B cell (primary cell): ENCODE data around the gene ZBTB16. TPM values are rescaled to one million over a fixed set of nuclear protein-coding genes. Genes with fewer than 3 reads are reported as not detected.

ENCODE experiments used
- ATAC-seq: fragments of 200-7000 bp; cut with Tn5 transposase; one replicate; pipeline ENCODE4 v1.10.0; 2021; ENCODE audit warnings: low read depth, mild to moderate bottlenecking, moderate number of reproducible peaks, moderate library complexity
- CTCF ChIA-PET: fragments of 350-600 bp; sonication (Branson Sonifier 250); formaldehyde crosslinking; loops from one replicate; lab custom pipeline; 2021; ENCODE audit warnings: antibody characterized with exemption, inconsistent platforms; lab: Charles Lee
- POLR2A ChIA-PET: fragments of 350-600 bp; sonication (Branson Sonifier 250); formaldehyde crosslinking; loops from one replicate; lab custom pipeline; 2021; ENCODE audit warnings: antibody characterized with exemption; lab: Charles Lee
- DNase-seq: peaks from one replicate; pipeline ENCODE4 v3.0.0; 2013
- H2AFZ ChIP-seq: 2 replicates; pipeline ENCODE4 v1.6.1; 2012; ENCODE audit warnings: mild to moderate bottlenecking, low read depth, low read length; ENCODE audit not compliant: insufficient read depth, poor library complexity, severe bottlenecking
- H3K27ac ChIP-seq, 2 donors: 1 replicate in 1 of 2; 2 replicates in 1 of 2; pipeline ENCODE4 v1.5.1; 2012 to 2013; ENCODE audit warnings: low read length in 2 of 2, mild to moderate bottlenecking in 2 of 2, moderate library complexity in 1 of 2
- H3K27me3 ChIP-seq, 4 experiments: fragments of 200-600 bp in 1 of 4; sonication (generic) in 1 of 4; replicated peaks in 1 of 4; 1 replicate in 2 of 4; 2 replicates in 2 of 4; pipeline versions ENCODE4 v1.6.1 to v1.7.0; 2013 to 2016; ENCODE audit warnings: low read length in 3 of 4, mild to moderate bottlenecking in 2 of 4, mixed read lengths in 1 of 4, moderate library complexity in 1 of 4; ENCODE audit not compliant: insufficient read depth in 4 of 4, control insufficient read depth in 3 of 4; ENCODE audit errors: control extremely low read depth in 1 of 4
- H3K36me3 ChIP-seq, 2 experiments: replicated peaks in 1 of 2; 1 replicate in 1 of 2; 2 replicates in 1 of 2; pipeline versions ENCODE4 v1.6.1 to v1.7.1; 2013; ENCODE audit warnings: low read length in 1 of 2; ENCODE audit not compliant: insufficient read depth in 2 of 2, control insufficient read depth in 1 of 2; ENCODE audit errors: control extremely low read depth in 1 of 2, extremely low read depth in 1 of 2
- H3K4me1 ChIP-seq, 2 donors: fragments of 200-600 bp in 1 of 2; sonication (generic) in 1 of 2; 1 replicate in 1 of 2; 2 replicates in 1 of 2; pipeline versions ENCODE4 v1.5.1 to v1.6.1; 2013 to 2017; ENCODE audit warnings: low read length in 2 of 2; ENCODE audit not compliant: control insufficient read depth in 2 of 2, insufficient read depth in 2 of 2
- H3K4me2 ChIP-seq: replicated peaks from 2 replicates; pipeline ENCODE3; 2012; ENCODE audit warnings: mild to moderate bottlenecking, low read depth, low read length; ENCODE audit not compliant: poor library complexity, severe bottlenecking
- H3K4me3 ChIP-seq, 5 experiments: fragments of 200-600 bp in 1 of 5; sonication (generic) in 1 of 5; 1 replicate in 3 of 5; 2 replicates in 2 of 5; pipeline versions ENCODE4 v1.5.1 to v1.7.0; 2011 to 2016; ENCODE audit warnings: low read length in 4 of 5, mild to moderate bottlenecking in 4 of 5, low read depth in 2 of 5, control low read depth in 1 of 5, moderate library complexity in 1 of 5; ENCODE audit not compliant: insufficient read depth in 1 of 5; ENCODE audit errors: control extremely low read depth in 1 of 5, extremely low read depth in 1 of 5
- H3K79me2 ChIP-seq: fragments of 200-600 bp; sonication (generic); one replicate; pipeline ENCODE4 v1.6.0; 2016; ENCODE audit warnings: low read length; ENCODE audit not compliant: control insufficient read depth, insufficient read depth
- H3K9ac ChIP-seq: fragments of 200-600 bp; sonication (generic); 2 replicates; pipeline ENCODE4 v1.6.1; 2017; ENCODE audit warnings: mild to moderate bottlenecking, low read length, moderate library complexity
- H3K9me3 ChIP-seq, 3 donors: one replicate each; pipeline versions ENCODE4 v1.6.1 to v1.7.1; 2013; ENCODE audit warnings: low read length in 2 of 3; ENCODE audit not compliant: control insufficient read depth in 2 of 3, insufficient read depth in 1 of 3; ENCODE audit errors: control extremely low read depth in 1 of 3
- H4K20me1 ChIP-seq: 2 replicates; pipeline ENCODE4 v1.6.0; 2012; ENCODE audit warnings: mild to moderate bottlenecking, low read length; ENCODE audit not compliant: insufficient read depth, control insufficient read depth, poor library complexity, severe bottlenecking
- H3K27ac Mint-ChIP-seq: one replicate; pipeline ENCODE4 v1.8.0; 2021; ENCODE audit warnings: mixed read lengths
- H3K27me3 Mint-ChIP-seq: one replicate; pipeline ENCODE4 v1.8.0; 2021; ENCODE audit warnings: mixed read lengths
- H3K4me1 Mint-ChIP-seq: one replicate; pipeline ENCODE4 v1.8.0; 2021; ENCODE audit warnings: mixed read lengths
- H3K4me3 Mint-ChIP-seq: one replicate; pipeline ENCODE4 v1.8.0; 2021; ENCODE audit warnings: mixed read lengths
- H3K9me3 Mint-ChIP-seq: one replicate; pipeline ENCODE4 v1.8.0; 2022; ENCODE audit warnings: mixed read lengths; ENCODE audit not compliant: insufficient read depth
- EZH2 ChIP-seq: IDR thresholded peaks from 2 replicates; pipeline ENCODE4 v1.6.1; 2012; ENCODE audit warnings: borderline replicate concordance, low read depth, mild to moderate bottlenecking, moderate library complexity, low read length; ENCODE audit not compliant: insufficient read depth, poor library complexity, severe bottlenecking
- WGBS: methylation state at CpG from one replicate; pipeline ENCODE4 v1.1.5; 2013; ENCODE audit warnings: missing lambda C conversion rate; ENCODE audit not compliant: insufficient coverage; 5-methylcytosine and 5-hydroxymethylcytosine counted together
- intact Hi-C: fragments of 100-400 bp; cut with micrococcal nuclease; formaldehyde crosslinking; loops from one replicate; pipeline ENCODE4 v1.10.0; 2022
- polyA plus RNA-seq: library from polyadenylated mRNA; depleted of rRNA; stranded (reverse); fragments of >200 nt; gene quantifications from 2 replicates; pipeline ENCODE4 v1.2.3, GENCODE V29; 2012
- total RNA-seq, 2 donors: library from RNA; stranded (reverse); fragments of 120-200 nt in 1 of 2; gene quantifications; 1 replicate in 1 of 2; 2 replicates in 1 of 2; pipeline versions ENCODE4 v1.2.3 to v1.2.4, GENCODE V29; 2013 to 2022
- TF ChIP-seq, protein P1 (sequence below): fragments of 200-600 bp; IDR thresholded peaks from one replicate; pipeline ENCODE4 v1.8.0; 2022; ENCODE audit warnings: antibody characterized with exemption, mild to moderate bottlenecking

The ZBTB16 gene
- total and polyA plus RNA-seq, 2 donors (not counting 1 experiment from before 2014, with no cell fraction given), result 16.0 to 20.6 TPM

DNA sequence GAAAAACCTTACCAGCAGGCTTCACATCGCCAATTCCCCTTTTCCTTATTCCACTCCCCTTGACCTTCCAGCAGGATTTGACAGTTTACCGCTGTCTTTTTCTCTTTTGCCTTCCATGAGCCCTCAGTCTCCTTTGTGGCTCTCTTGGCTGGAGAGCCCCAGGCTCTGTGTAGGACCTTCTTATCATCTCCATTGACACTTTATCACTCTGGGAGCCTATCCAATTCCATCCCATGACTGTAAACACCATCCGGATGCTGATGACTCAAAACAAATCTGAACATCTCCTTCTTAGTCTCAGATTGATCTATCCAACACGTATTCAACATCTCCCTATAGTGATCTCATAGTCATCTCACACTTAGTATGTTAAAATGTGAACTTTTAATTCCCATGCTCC lies 48.6 kb upstream of the ZBTB16 start:
- no peak for DNase-seq
- ChIA-PET CTCF (interaction anchor here (1.0 to 1.8 kb wide), 2 partner anchors 250 to 252 kb away, joined by 4 to 6 read pairs; no protein-coding TSS in a partner anchor), POLR2A (no interaction called here)
- TF ChIP-seq EZH2, result no peak
- TF ChIP-seq, protein P1, sequence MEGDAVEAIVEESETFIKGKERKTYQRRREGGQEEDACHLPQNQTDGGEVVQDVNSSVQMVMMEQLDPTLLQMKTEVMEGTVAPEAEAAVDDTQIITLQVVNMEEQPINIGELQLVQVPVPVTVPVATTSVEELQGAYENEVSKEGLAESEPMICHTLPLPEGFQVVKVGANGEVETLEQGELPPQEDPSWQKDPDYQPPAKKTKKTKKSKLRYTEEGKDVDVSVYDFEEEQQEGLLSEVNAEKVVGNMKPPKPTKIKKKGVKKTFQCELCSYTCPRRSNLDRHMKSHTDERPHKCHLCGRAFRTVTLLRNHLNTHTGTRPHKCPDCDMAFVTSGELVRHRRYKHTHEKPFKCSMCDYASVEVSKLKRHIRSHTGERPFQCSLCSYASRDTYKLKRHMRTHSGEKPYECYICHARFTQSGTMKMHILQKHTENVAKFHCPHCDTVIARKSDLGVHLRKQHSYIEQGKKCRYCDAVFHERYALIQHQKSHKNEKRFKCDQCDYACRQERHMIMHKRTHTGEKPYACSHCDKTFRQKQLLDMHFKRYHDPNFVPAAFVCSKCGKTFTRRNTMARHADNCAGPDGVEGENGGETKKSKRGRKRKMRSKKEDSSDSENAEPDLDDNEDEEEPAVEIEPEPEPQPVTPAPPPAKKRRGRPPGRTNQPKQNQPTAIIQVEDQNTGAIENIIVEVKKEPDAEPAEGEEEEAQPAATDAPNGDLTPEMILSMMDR, result no peak
- Mint-ChIP-seq H3K27me3 (peaks cover 34% of the 10 kb centered on the region), H3K4me1 (no peaks in the 10 kb centered on the region), H3K27ac (no peak overlapping the region), H3K4me3 (no peak overlapping the region), H3K9me3 (no peaks in the 10 kb centered on the region)
- ATAC-seq, result no peak
- H3K36me3 ChIP-seq, result no peaks in the 10 kb centered on the region
- no peaks in the 10 kb centered on the region for H3K9me3 ChIP-seq
- H4K20me1 ChIP-seq, result no peaks in the 10 kb centered on the region
- H3K4me2 ChIP-seq, result no peak overlapping the region
- no peak overlapping the region for H2AFZ ChIP-seq
- no peaks in the 10 kb centered on the region for H3K4me1 ChIP-seq
- intact Hi-C loops, result no loop called here
- H3K4me3 ChIP-seq, result no peak overlapping the region
- peaks cover 0 to 12% (median 0%) of the 10 kb centered on the region in 4 experiments for H3K27me3 ChIP-seq
- H3K79me2 ChIP-seq, result no peaks in the 10 kb centered on the region
- H3K27ac ChIP-seq, result no peak overlapping the region
- no peak overlapping the region for H3K9ac ChIP-seq
- 100% methylated on average over 2 of the region's 4 CpGs for WGBS

DNA sequence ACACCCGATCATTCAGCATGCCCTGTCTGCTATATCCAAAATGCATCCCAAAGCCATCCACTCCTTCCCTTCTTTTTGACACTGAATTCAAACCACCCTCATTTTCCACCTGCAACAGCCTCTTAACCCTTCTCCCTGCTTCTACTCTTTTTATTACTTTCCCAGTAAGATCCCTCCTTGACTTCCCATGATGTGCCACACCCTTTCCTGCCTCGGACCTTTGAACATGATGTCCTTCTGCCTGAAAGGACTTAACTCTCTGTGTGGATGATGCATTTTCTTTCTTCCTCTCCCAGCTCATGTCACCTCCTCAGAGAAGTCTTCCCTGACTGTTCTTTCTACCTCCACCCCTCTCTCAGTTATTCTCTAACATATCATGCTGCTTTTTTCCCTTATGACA lies 48.1 kb upstream of the ZBTB16 start:
- ChIA-PET POLR2A (no interaction called here), CTCF (interaction anchor here (1.3 to 1.8 kb wide), 2 partner anchors 14 to 252 kb away, joined by 3 to 6 read pairs; no protein-coding TSS in a partner anchor)
- Histone ChIP-seq H3K9ac (no peak overlapping the region), H3K27me3 (peaks cover 0 to 12% (median 0%) of the 10 kb centered on the region in 4 experiments), H3K4me1 (no peaks in the 10 kb centered on the region), H3K27ac (no peak overlapping the region), H3K9me3 (no peaks in the 10 kb centered on the region), H3K36me3 (no peaks in the 10 kb centered on the region), H3K4me3 (no peak overlapping the region), H4K20me1 (no peaks in the 10 kb centered on the region), H3K4me2 (no peak overlapping the region), H3K79me2 (no peaks in the 10 kb centered on the region), H2AFZ (no peak overlapping the region)
- intact Hi-C loops, result no loop called here
- no peak for ATAC-seq
- 90% methylated on average over 1 of the region's 2 CpGs for WGBS
- no peak for TF ChIP-seq EZH2
- no peak overlapping the region for H3K4me3 Mint-ChIP-seq
- DNase-seq, result no peak
- H3K27ac Mint-ChIP-seq, result no peak overlapping the region
- H3K9me3 Mint-ChIP-seq, result no peaks in the 10 kb centered on the region
- H3K27me3 Mint-ChIP-seq, result peaks cover 34% of the 10 kb centered on the region
- H3K4me1 Mint-ChIP-seq, result no peaks in the 10 kb centered on the region
